ENCODE results near the gene HACE1. TPM values are rescaled to one million over a fixed set of nuclear protein-coding genes. Genes with fewer than 3 reads are reported as not detected.

HACE1 gene
- polyA plus RNA-seq, 3 donors = 2.7 to 3.9 (median 3.4) TPM

DNA sequence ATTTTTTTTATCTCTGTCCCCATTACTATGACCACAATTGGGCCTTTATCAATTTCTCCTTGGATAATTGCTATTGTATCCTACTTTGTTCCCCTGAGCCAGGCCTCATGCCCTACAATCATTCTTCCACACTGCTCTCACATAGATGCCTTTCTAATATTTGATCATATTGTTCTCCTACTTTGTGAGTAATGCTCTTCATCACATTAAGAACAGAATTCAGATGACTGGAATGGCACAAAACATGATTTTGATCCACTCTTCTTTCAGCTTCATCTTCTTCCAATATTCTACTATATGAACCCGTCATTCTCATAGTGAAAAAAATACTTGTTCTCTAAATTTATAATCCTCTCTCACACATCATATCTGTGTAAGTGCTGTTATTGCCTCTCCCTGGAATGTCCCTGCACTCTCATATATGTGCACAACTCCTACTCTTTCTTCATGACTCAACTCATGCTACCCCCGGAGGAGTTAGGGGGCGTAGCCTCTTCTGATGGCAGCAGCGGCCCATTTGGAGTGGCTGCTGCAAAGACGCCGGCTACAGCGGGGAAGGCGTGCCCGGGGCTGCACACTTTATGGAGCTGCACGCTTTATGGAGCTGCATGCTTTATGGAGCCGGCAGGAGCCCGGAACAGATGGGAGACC, 25.3 kb upstream of the HACE1 start:
- no peaks in the 10 kb centered on the region for H3K36me3 ChIP-seq (replicated peaks in 1 of 2; ENCODE audit: control insufficient read depth in 1 of 2, insufficient read depth in 2 of 2, low read length in 2 of 2)
- Mint-ChIP-seq H3K4me3 (no peak overlapping the region), H3K27ac (no peak overlapping the region), H3K27me3 (ENCODE audit: low read depth in 3 of 3) (peaks cover 7 to 12% (median 10%) of the 10 kb centered on the region in 3 donors), H3K9me3 (peaks cover 2 to 16% (median 8%) of the 10 kb centered on the region in 7 donors), H3K4me1 (no peaks in the 10 kb centered on the region), H3K36me3 (no peaks in the 10 kb centered on the region)
- no peak overlapping the region for H3K4me2 ChIP-seq (replicated peaks; ENCODE audit: extremely low read depth, low read length, poor library complexity, severe bottlenecking)
- H3K27ac ChIP-seq (ENCODE audit: low read depth in 1 of 2, low read length in 2 of 2) = no peak overlapping the region
- no peak overlapping the region for H2AFZ ChIP-seq (ENCODE audit: insufficient read depth, low read depth, low read length, poor library complexity, severe bottlenecking)
- H3K79me2 ChIP-seq (ENCODE audit: insufficient read depth, low read length) = no peaks in the 10 kb centered on the region
- intact Hi-C loops (cut with micrococcal nuclease) = no loop called here
- DNase-seq = no peak
- no peak overlapping the region for H3K9ac ChIP-seq (ENCODE audit: insufficient read depth, low read length, poor library complexity, severe bottlenecking)
- H3K27me3 ChIP-seq (ENCODE audit: control insufficient read depth in 2 of 2, insufficient read depth in 2 of 2, low read length in 2 of 2) = no peaks in the 10 kb centered on the region
- H4K20me1 ChIP-seq (ENCODE audit: insufficient read depth, low read length) = no peaks in the 10 kb centered on the region
- peaks cover 9 to 11% of the 10 kb centered on the region in 2 donors for H3K9me3 ChIP-seq (replicated peaks in 1 of 2; ENCODE audit: control insufficient read depth in 1 of 2, insufficient read depth in 1 of 2, low read length in 2 of 2)
- WGBS (ENCODE audit: insufficient coverage) = 72% methylated on average over 12 of the region's 12 CpGs
- no peak overlapping the region for H3K4me3 ChIP-seq (replicated peaks in 1 of 3; ENCODE audit: low read depth in 2 of 3, low read length in 3 of 3)
- H3K4me1 ChIP-seq (ENCODE audit: control insufficient read depth in 1 of 2, insufficient read depth in 2 of 2, low read length in 2 of 2) = no peaks in the 10 kb centered on the region
- TF ChIP-seq, protein P1, sequence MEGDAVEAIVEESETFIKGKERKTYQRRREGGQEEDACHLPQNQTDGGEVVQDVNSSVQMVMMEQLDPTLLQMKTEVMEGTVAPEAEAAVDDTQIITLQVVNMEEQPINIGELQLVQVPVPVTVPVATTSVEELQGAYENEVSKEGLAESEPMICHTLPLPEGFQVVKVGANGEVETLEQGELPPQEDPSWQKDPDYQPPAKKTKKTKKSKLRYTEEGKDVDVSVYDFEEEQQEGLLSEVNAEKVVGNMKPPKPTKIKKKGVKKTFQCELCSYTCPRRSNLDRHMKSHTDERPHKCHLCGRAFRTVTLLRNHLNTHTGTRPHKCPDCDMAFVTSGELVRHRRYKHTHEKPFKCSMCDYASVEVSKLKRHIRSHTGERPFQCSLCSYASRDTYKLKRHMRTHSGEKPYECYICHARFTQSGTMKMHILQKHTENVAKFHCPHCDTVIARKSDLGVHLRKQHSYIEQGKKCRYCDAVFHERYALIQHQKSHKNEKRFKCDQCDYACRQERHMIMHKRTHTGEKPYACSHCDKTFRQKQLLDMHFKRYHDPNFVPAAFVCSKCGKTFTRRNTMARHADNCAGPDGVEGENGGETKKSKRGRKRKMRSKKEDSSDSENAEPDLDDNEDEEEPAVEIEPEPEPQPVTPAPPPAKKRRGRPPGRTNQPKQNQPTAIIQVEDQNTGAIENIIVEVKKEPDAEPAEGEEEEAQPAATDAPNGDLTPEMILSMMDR (IDR thresholded peaks at IDR 0.05) = no peak

DNA sequence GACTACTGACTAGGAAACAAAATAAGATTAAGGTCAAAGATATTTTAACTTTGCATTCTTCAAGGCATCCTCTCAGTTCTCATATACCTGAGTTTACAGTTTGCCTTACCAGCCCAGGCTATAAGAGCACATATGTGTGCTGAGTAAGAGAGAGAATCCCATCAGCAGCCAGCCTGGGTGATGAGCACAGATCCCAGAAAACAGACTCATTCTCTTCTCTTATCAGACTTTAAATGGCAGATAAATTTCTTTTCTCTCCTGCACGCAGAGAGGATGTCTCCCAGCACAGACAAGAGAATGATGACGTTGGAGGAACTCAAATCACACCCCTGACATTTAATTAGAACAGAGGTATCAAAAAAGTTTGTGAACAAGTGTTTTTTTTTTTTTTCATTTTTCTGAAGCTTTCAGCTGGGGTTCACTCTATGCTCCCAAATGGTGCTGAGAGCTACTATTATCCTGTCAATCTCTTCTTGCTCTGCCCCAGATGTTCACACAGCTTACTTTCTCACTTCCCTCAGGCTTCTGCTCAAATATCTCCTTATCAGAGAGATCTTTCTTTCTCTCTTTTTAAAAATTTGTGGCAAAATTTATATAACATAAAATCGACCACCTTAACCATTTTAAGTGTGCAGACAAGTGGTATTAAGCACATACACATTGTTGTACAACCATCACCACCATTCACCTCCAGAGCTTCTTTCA, 22.4 kb upstream of the HACE1 start:
- Histone ChIP-seq H3K9me3 (replicated peaks in 1 of 2; ENCODE audit: control insufficient read depth in 1 of 2, insufficient read depth in 1 of 2, low read length in 2 of 2) (peaks cover 0 to 3% of the 10 kb centered on the region in 2 donors), H4K20me1 (ENCODE audit: insufficient read depth, low read length) (no peaks in the 10 kb centered on the region), H3K9ac (ENCODE audit: insufficient read depth, low read length, poor library complexity, severe bottlenecking) (no peak overlapping the region), H2AFZ (ENCODE audit: insufficient read depth, low read depth, low read length, poor library complexity, severe bottlenecking) (no peak overlapping the region), H3K4me1 (ENCODE audit: control insufficient read depth in 1 of 2, insufficient read depth in 2 of 2, low read length in 2 of 2) (no peaks in the 10 kb centered on the region), H3K4me3 (replicated peaks in 1 of 3; ENCODE audit: low read depth in 2 of 3, low read length in 3 of 3) (no peak overlapping the region), H3K36me3 (replicated peaks in 1 of 2; ENCODE audit: control insufficient read depth in 1 of 2, insufficient read depth in 2 of 2, low read length in 2 of 2) (no peaks in the 10 kb centered on the region), H3K4me2 (replicated peaks; ENCODE audit: extremely low read depth, low read length, poor library complexity, severe bottlenecking) (no peak overlapping the region), H3K79me2 (ENCODE audit: insufficient read depth, low read length) (no peaks in the 10 kb centered on the region), H3K27ac (ENCODE audit: low read depth in 1 of 2, low read length in 2 of 2) (no peak overlapping the region), H3K27me3 (ENCODE audit: control insufficient read depth in 2 of 2, insufficient read depth in 2 of 2, low read length in 2 of 2) (no peaks in the 10 kb centered on the region)
- Mint-ChIP-seq H3K27ac (no peak overlapping the region), H3K4me3 (no peak overlapping the region), H3K36me3 (no peaks in the 10 kb centered on the region), H3K27me3 (ENCODE audit: low read depth in 3 of 3) (peaks cover 7 to 16% (median 12%) of the 10 kb centered on the region in 3 donors), H3K9me3 (peaks cover 0 to 5% (median 0%) of the 10 kb centered on the region in 7 donors), H3K4me1 (no peaks in the 10 kb centered on the region)
- intact Hi-C loops (cut with micrococcal nuclease) = no loop called here
- 50% methylated on average over 1 of the region's 3 CpGs for WGBS (ENCODE audit: insufficient coverage)
- no peak for DNase-seq
- TF ChIP-seq, protein P1 (IDR thresholded peaks at IDR 0.05) = no peak

All from CD14-positive monocyte (primary cell).